Karpas-422 (cell line): ENCODE measurements around the gene GHITM. TPM values are rescaled to one million over a fixed set of nuclear protein-coding genes. Genes with fewer than 3 reads are reported as not detected.
"Not testable (repeated sequence)": the region's sequence is repeated elsewhere in the genome, so short reads cannot be mapped to it uniquely, and the experiment has no call there.

Source experiments
- DNase-seq: peaks from one replicate; pipeline ENCODE4 v3.0.0-alpha.2; 2015
- H2AFZ ChIP-seq: fragments of 200-600 bp; sonication (generic); 2 replicates; pipeline ENCODE4 v1.6.1; 2014; ENCODE audit warnings: antibody characterized with exemption, low read length, mixed read lengths
- H3K27ac ChIP-seq: fragments of 200-600 bp; sonication (generic); 2 replicates; pipeline ENCODE4 v1.5.1; 2014; ENCODE audit warnings: mild to moderate bottlenecking, low read length, moderate library complexity
- H3K27me3 ChIP-seq: fragments of 200-600 bp; sonication (generic); 2 replicates; pipeline ENCODE4 v1.6.1; 2014; ENCODE audit warnings: low read length, mixed read lengths
- H3K36me3 ChIP-seq: fragments of 200-600 bp; sonication (generic); 2 replicates; pipeline ENCODE4 v1.6.1; 2014; ENCODE audit warnings: low read length, mixed read lengths; ENCODE audit not compliant: insufficient read depth
- H3K4me1 ChIP-seq: fragments of 200-600 bp; sonication (generic); 2 replicates; pipeline ENCODE4 v1.6.1; 2014; ENCODE audit warnings: mild to moderate bottlenecking, low read length, mixed read lengths
- H3K4me2 ChIP-seq: fragments of 200-600 bp; sonication (generic); 2 replicates; pipeline ENCODE4 v1.6.1; 2014; ENCODE audit warnings: low read length, low read depth, mild to moderate bottlenecking; ENCODE audit not compliant: poor library complexity, severe bottlenecking
- H3K4me3 ChIP-seq: fragments of 200-600 bp; sonication (generic); 2 replicates; pipeline ENCODE4 v1.5.1; 2014; ENCODE audit warnings: mild to moderate bottlenecking, antibody characterized with exemption, low read length, mixed read lengths
- H3K79me2 ChIP-seq: fragments of 200-600 bp; sonication (generic); 2 replicates; pipeline ENCODE4 v1.6.1; 2014; ENCODE audit warnings: mild to moderate bottlenecking, low read length, mixed read lengths
- H3K9ac ChIP-seq: fragments of 200-600 bp; sonication (generic); 2 replicates; pipeline ENCODE4 v1.6.0; 2014; ENCODE audit warnings: low read length
- H3K9me2 ChIP-seq: fragments of 200-600 bp; sonication (generic), shearing (Covaris generic); replicated peaks from 2 replicates; pipeline ENCODE4 v1.6.0; 2014; ENCODE audit warnings: mild to moderate bottlenecking, low read length, moderate library complexity; ENCODE audit not compliant: insufficient read depth
- H3K9me3 ChIP-seq: fragments of 300-700, 200-600 bp; sonication (generic); 2 replicates; pipeline ENCODE4 v1.6.1; 2014; ENCODE audit warnings: low read length, mixed read lengths
- H4K20me1 ChIP-seq: fragments of 200-600 bp; sonication (generic); 2 replicates; pipeline ENCODE4 v1.6.1; 2014; ENCODE audit warnings: mild to moderate bottlenecking, antibody characterized with exemption, low read length, low read depth; ENCODE audit not compliant: insufficient read depth
- total RNA-seq: library from RNA; depleted of rRNA; stranded (reverse); fragments of >200 nt; shearing (Covaris generic); gene quantifications from 2 replicates; pipeline ENCODE4 v1.2.3, GENCODE V29; 2014; ENCODE audit warnings: low replicate concordance

The GHITM gene
- total RNA-seq, 1 experiment from 2014 or later, result 78.4 TPM

DNA sequence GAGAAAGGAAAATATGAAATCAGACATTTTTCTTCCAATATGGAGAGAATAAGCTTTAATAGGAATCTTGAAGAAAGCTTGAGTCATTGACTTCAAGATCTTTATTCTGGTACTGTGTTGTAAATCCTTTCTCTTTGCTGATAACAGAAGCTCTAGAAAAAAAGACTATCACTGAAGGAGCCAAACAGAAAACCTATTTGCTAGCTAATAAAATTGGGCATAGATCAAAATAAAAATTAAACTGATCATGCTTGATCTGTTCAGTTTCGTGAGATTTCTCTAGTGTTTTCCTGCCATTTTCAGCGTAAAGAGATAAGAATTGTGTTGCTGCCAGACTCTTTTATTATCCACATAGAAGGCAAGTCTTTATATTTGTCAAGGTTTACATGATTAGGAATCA is 1.5 kb upstream of the GHITM start:
- Histone ChIP-seq H3K79me2 (peaks cover 26% of the 10 kb centered on the region), H3K9ac (no peak overlapping the region), H4K20me1 (no peaks in the 10 kb centered on the region), H3K27me3 (no peaks in the 10 kb centered on the region), H3K9me3 (no peaks in the 10 kb centered on the region), H3K4me1 (peaks cover 25% of the 10 kb centered on the region), H2AFZ (peak overlapping the region; percentile 21; the same call in 1 of the 2 replicates), H3K36me3 (peaks cover 3% of the 10 kb centered on the region; the same call in 1 of the 2 replicates), H3K4me3 (no peak overlapping the region), H3K27ac (no peak overlapping the region), H3K9me2 (no peaks in the 10 kb centered on the region; the same call in 1 of the 2 replicates), H3K4me2 (no peak overlapping the region)
- DNase-seq, result no peak

DNA sequence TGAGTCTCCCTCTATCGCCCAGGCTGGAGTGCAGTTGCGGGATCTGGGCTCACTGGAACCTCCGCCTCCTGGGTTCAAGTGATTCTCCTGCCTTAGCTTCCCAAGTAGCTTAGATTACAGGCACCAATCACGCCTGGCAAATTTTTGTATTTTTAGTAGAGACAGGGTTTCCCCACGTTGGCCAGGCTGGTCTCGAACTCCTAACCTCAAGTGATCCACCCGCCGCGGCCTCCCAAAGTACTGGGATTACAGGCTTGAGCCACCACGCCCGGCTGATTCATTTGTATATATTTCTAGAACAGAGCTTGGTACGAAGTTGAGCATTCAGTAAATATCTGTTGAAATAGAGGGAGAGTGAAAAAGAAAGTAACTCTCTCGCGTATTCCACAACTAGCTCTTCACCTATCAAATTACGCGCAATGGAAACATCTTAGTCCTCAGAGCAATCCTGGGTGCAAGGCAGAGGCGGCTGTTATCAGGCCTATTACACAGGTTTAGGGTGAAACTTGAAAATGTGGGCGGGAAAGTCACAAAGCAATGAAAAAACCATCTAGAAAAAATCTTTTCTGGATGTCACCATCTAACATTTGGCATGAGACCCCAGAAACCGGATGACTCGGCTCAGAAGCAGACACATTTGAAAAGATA is 707 bp upstream of the GHITM start:
- H3K4me1 ChIP-seq, result peaks cover 30% of the 10 kb centered on the region
- H3K9ac ChIP-seq, result no peak overlapping the region
- H2AFZ ChIP-seq, result peak overlapping the region; percentile 89
- H3K9me3 ChIP-seq, result no peaks in the 10 kb centered on the region
- no peak overlapping the region for H3K27ac ChIP-seq
- H3K4me2 ChIP-seq, result peak overlapping the region; percentile 60
- H3K27me3 ChIP-seq, result no peaks in the 10 kb centered on the region
- H4K20me1 ChIP-seq, result no peaks in the 10 kb centered on the region
- DNase-seq, result peak; percentile 40
- H3K9me2 ChIP-seq, result no peaks in the 10 kb centered on the region; the same call in 1 of the 2 replicates
- peak overlapping the region; percentile 61; the same call in 1 of the 2 replicates for H3K4me3 ChIP-seq
- H3K36me3 ChIP-seq, result peaks cover 9% of the 10 kb centered on the region; the same call in 1 of the 2 replicates
- peaks cover 28% of the 10 kb centered on the region for H3K79me2 ChIP-seq

DNA sequence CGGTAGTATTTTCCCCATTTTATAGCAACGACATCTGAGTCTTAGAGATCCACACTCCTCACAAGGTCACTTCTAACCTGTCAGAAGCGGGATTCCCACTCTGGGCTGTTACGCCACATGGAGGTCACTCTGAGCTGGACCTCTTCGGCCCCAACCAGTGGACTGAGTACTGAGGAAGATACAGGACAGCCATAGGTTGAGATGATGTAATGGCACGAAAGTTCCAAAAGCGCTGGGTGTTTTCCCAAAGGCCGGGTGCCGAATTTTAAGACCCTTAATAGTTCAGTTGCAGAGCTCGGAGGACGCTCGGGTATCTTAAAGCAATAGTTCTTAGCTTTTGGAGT is 699 bp downstream of the GHITM start:
- H2AFZ ChIP-seq, result no peak overlapping the region
- no peaks in the 10 kb centered on the region; the same call in 1 of the 2 replicates for H3K9me2 ChIP-seq

DNA sequence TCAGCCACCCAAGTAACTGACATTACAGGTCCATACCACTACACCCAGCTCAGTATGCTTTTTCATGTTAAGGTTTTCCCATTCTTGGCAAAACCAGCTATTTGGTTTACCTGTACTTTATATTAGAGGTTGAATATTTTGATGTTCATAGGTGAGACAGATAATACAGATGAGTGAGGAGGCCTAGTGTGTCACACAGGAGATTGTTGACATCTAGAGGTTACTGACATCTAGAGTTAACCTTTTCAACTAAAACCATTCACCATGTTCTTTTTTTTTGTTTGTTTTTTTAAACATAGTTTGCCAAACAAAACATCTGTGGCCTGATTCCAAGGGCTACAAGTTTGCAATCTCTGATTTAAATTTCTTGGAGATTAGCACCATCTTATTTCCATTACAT is 8.0 kb downstream of the GHITM start:
- Histone ChIP-seq H3K79me2 (0 out of 2 replicates have a peak, but pooled peaks cover 5% of the 10 kb centered on the region), H3K9me3 (no peaks in the 10 kb centered on the region), H4K20me1 (no peaks in the 10 kb centered on the region), H3K4me3 (no peak overlapping the region), H3K9me2 (no peaks in the 10 kb centered on the region), H3K4me2 (no peak overlapping the region), H3K9ac (no peak overlapping the region), H3K36me3 (peaks cover 32% of the 10 kb centered on the region; the same call in 1 of the 2 replicates), H3K27ac (no peak overlapping the region), H2AFZ (no peak overlapping the region), H3K4me1 (peaks cover 10% of the 10 kb centered on the region), H3K27me3 (no peaks in the 10 kb centered on the region)
- no peak for DNase-seq

More for the DNA sequence above, 699 bp downstream of the GHITM start:
- H3K36me3 ChIP-seq, result peaks cover 12% of the 10 kb centered on the region; the same call in 1 of the 2 replicates
- H3K79me2 ChIP-seq, result peaks cover 28% of the 10 kb centered on the region
- H3K27ac ChIP-seq, result no peak overlapping the region
- no peaks in the 10 kb centered on the region for H4K20me1 ChIP-seq
- no peak for DNase-seq
- peak overlapping the region; percentile 93 for H3K4me3 ChIP-seq
- H3K27me3 ChIP-seq, result no peaks in the 10 kb centered on the region
- peak overlapping the region; percentile 89 for H3K9ac ChIP-seq
- H3K9me3 ChIP-seq, result no peaks in the 10 kb centered on the region
- peaks cover 30% of the 10 kb centered on the region for H3K4me1 ChIP-seq
- H3K4me2 ChIP-seq, result peak overlapping the region; percentile 87

DNA sequence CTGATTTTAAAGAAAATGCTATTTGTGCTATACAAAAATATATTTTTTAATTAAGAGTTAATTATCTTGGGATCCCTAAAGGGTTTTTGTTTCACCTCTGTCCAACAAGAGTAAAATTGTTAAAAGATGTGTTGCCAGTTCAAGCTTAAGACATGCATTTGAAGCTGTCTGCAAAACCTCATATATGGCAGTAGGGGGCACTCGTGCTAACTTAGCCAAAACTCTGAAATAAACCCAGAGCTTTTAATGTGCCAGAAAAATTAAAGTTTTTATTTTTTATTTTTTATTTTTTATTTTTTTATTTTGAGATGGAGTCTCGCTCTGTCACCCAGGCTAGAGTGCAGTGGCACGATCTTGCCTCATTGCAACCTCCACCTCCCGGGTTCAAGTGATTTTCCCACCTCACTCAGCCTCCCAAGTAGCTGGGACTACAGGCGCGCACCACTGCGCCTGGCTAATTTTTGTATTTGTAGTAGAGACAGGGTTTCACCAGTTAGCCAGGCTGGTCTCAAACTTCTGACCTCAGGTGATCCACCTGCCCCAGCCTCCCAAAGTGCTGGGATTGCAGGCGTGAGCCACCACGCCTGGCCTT is 8.8 kb downstream of the GHITM start:
- not testable (repeated sequence) for H3K4me3 ChIP-seq, H3K79me2 ChIP-seq, H3K9me3 ChIP-seq, H3K9me2 ChIP-seq, H3K4me2 ChIP-seq, H3K4me1 ChIP-seq, H3K27ac ChIP-seq, H4K20me1 ChIP-seq, H3K9ac ChIP-seq, H2AFZ ChIP-seq, H3K27me3 ChIP-seq
- DNase-seq, result peak; percentile 56
- H3K36me3 ChIP-seq, result peaks cover 27% of the 10 kb centered on the region; the same call in 1 of the 2 replicates

DNA sequence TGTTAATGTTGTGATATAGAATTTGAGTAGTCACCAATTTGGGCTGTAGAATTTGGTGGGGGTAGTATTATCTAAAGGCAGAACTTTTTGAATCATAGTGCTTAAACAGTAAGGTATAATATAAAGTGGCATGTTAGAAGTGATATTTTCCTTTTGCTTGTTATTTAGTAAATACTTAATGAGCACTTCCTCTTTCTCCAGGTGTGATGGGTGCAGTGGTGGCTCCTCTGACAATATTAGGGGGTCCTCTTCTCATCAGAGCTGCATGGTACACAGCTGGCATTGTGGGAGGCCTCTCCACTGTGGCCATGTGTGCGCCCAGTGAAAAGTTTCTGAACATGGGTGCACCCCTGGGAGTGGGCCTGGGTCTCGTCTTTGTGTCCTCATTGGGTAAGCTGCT is 10.5 kb downstream of the GHITM start:
- H3K9ac ChIP-seq, result no peak overlapping the region
- no peak overlapping the region for H3K27ac ChIP-seq
- H3K9me3 ChIP-seq, result no peaks in the 10 kb centered on the region
- H3K4me2 ChIP-seq, result no peak overlapping the region
- no peaks in the 10 kb centered on the region for H3K27me3 ChIP-seq
- no peaks in the 10 kb centered on the region for H4K20me1 ChIP-seq
- no peak overlapping the region for H2AFZ ChIP-seq
- no peaks in the 10 kb centered on the region for H3K9me2 ChIP-seq
- no peak overlapping the region for H3K4me3 ChIP-seq
- no peaks in the 10 kb centered on the region for H3K79me2 ChIP-seq
- peaks cover 26% of the 10 kb centered on the region for H3K36me3 ChIP-seq
- no peak for DNase-seq
- H3K4me1 ChIP-seq, result no peaks in the 10 kb centered on the region

DNA sequence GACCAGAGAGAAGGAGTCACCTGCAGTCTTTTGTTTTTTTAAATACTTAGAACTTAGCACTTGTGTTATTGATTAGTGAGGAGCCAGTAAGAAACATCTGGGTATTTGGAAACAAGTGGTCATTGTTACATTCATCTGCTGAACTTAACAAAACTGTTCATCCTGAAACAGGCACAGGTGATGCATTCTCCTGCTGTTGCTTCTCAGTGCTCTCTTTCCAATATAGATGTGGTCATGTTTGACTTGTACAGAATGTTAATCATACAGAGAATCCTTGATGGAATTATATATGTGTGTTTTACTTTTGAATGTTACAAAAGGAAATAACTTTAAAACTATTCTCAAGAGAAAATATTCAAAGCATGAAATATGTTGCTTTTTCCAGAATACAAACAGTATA is 13.5 kb downstream of the GHITM start:
- DNase-seq, result no peak
- no peaks in the 10 kb centered on the region for H3K79me2 ChIP-seq
- H2AFZ ChIP-seq, result no peak overlapping the region
- H3K4me1 ChIP-seq, result no peaks in the 10 kb centered on the region
- H3K36me3 ChIP-seq, result peaks cover 22% of the 10 kb centered on the region
- H4K20me1 ChIP-seq, result no peaks in the 10 kb centered on the region
- H3K9me3 ChIP-seq, result no peaks in the 10 kb centered on the region
- no peaks in the 10 kb centered on the region for H3K27me3 ChIP-seq
- H3K27ac ChIP-seq, result no peak overlapping the region
- no peaks in the 10 kb centered on the region for H3K9me2 ChIP-seq
- H3K4me3 ChIP-seq, result no peak overlapping the region
- no peak overlapping the region for H3K9ac ChIP-seq
- H3K4me2 ChIP-seq, result no peak overlapping the region

DNA sequence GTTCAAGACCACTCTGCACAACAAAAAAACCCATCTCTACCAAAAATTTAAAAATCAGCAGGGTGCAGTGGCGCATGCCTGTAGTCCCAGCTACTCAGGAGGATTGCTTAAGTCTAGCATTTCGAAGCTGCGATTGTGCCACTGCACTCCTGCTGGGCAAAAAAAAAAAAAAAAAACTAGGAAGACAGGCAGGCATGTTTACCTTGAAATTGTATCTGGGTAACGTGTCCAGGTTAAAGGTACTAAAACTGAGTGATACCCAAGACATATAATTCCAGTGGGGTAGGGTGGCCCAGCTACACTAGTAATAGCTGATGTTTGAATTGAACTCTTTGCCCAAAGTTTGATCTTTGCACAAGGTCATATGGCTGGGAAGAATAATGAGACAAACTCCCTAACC is 16.2 kb downstream of the GHITM start:
- H3K27ac ChIP-seq, result no peak overlapping the region
- no peaks in the 10 kb centered on the region for H3K79me2 ChIP-seq
- no peaks in the 10 kb centered on the region for H3K4me1 ChIP-seq
- no peak overlapping the region for H3K9ac ChIP-seq
- H3K4me2 ChIP-seq, result no peak overlapping the region
- peaks cover 10% of the 10 kb centered on the region for H3K36me3 ChIP-seq
- no peaks in the 10 kb centered on the region for H3K9me3 ChIP-seq
- no peaks in the 10 kb centered on the region for H3K27me3 ChIP-seq
- H3K9me2 ChIP-seq, result no peaks in the 10 kb centered on the region
- H4K20me1 ChIP-seq, result no peaks in the 10 kb centered on the region
- DNase-seq, result no peak
- H3K4me3 ChIP-seq, result no peak overlapping the region
- H2AFZ ChIP-seq, result no peak overlapping the region
